HEK293 (cell line): ENCODE measurements around the gene SHROOM3.

Source experiments
- CTCF ChIA-PET: fragments of 350-600 bp; formaldehyde crosslinking; extraction: SDS; loops from one replicate; lab custom pipeline; 2021; ENCODE audit warnings: antibody characterized with exemption; lab: Yijun Ruan, JAX
- POLR2A ChIA-PET: fragments of 300-600 bp; formaldehyde crosslinking; extraction: SDS; loops from one replicate; lab custom pipeline; 2020; ENCODE audit warnings: antibody characterized with exemption, inconsistent platforms; lab: Yijun Ruan, JAX
- H3K27ac ChIP-seq: fragments of 200-500 bp; sonication (Bioruptor generic); 2 replicates; pipeline ENCODE4 v1.5.1; 2014; ENCODE audit warnings: low read depth, low read length, control low read depth, inconsistent platforms; ENCODE audit errors: extremely low read depth
- H3K36me3 ChIP-seq, 2 experiments: fragments of 200-500 bp in 1 of 2; sonication (Bioruptor generic) in 1 of 2; 1 replicate in 1 of 2; 2 replicates in 1 of 2; pipeline ENCODE4 v1.5.1; 2014 to 2017; ENCODE audit warnings: inconsistent platforms in 2 of 2, low read length in 2 of 2; ENCODE audit not compliant: control insufficient read depth in 2 of 2, insufficient read depth in 1 of 2
- H3K4me1 ChIP-seq: fragments of 200-500 bp; sonication (Bioruptor generic); 2 replicates; pipeline ENCODE4 v1.5.1; 2014; ENCODE audit warnings: mild to moderate bottlenecking, low read length, inconsistent platforms; ENCODE audit not compliant: control insufficient read depth, insufficient read depth
- H3K4me3 ChIP-seq: 2 replicates; pipeline ENCODE4 v1.5.1; 2011; ENCODE audit warnings: low read depth, mild to moderate bottlenecking, control low read depth, low read length, moderate library complexity
- H3K9me3 ChIP-seq: fragments of 200-500 bp; sonication (Bioruptor generic); 2 replicates; pipeline ENCODE4 v1.5.1; 2014; ENCODE audit warnings: low read depth, low read length, inconsistent platforms; ENCODE audit not compliant: control insufficient read depth, insufficient read depth
- ELK4 ChIP-seq: IDR thresholded peaks from 2 replicates; pipeline ENCODE4 v1.6.1; 2011; ENCODE audit warnings: mild to moderate bottlenecking, low read depth, low read length, borderline replicate concordance
- IKZF3 ChIP-seq: fragments of 450-650 bp; IDR thresholded peaks from 2 replicates; pipeline ENCODE4 v1.5.0; 2018; ENCODE audit warnings: missing biosample characterization, mild to moderate bottlenecking, missing genetic modification characterization, moderate library complexity
- MEIS1 ChIP-seq: sonication (generic); formaldehyde crosslinking; IDR thresholded peaks from 2 replicates; pipeline ENCODE4 v1.8.1; 2022; ENCODE audit warnings: missing genetic modification reagents, mild to moderate bottlenecking, borderline replicate concordance
- MYNN ChIP-seq: fragments of 450-650 bp; formaldehyde crosslinking; IDR thresholded peaks from 2 replicates; pipeline ENCODE4 v1.5.1; 2016; ENCODE audit warnings: missing biosample characterization, missing genetic modification characterization, borderline replicate concordance
- OSR2 ChIP-seq: fragments of 450-650 bp; formaldehyde crosslinking; IDR thresholded peaks from 2 replicates; pipeline ENCODE4 v1.5.1; 2016; ENCODE audit warnings: missing biosample characterization, missing genetic modification characterization
- PBX3 ChIP-seq: sonication (generic); formaldehyde crosslinking; IDR thresholded peaks from 2 replicates; pipeline ENCODE4 v1.8.1; 2022; ENCODE audit warnings: mild to moderate bottlenecking, moderate library complexity, missing genetic modification reagents
- SP2 ChIP-seq: fragments of 450-650 bp; formaldehyde crosslinking; IDR thresholded peaks from 2 replicates; pipeline ENCODE4 v1.5.1; 2016; ENCODE audit warnings: missing biosample characterization, missing genetic modification characterization
- ZBTB10 ChIP-seq: fragments of 450-650 bp; formaldehyde crosslinking; IDR thresholded peaks from 2 replicates; pipeline ENCODE4 v1.5.1; 2016; ENCODE audit warnings: missing biosample characterization, missing genetic modification characterization
- ZNF169 ChIP-seq: fragments of 450-650 bp; formaldehyde crosslinking; IDR thresholded peaks from 2 replicates; pipeline ENCODE4 v1.5.1; 2016; ENCODE audit warnings: missing biosample characterization, missing genetic modification characterization
- ZNF248 ChIP-seq: fragments of 450-650 bp; formaldehyde crosslinking; IDR thresholded peaks from 2 replicates; pipeline ENCODE4 v1.5.1; 2017; ENCODE audit warnings: missing biosample characterization, missing genetic modification characterization
- ZNF530 ChIP-seq: fragments of 450-650 bp; formaldehyde crosslinking; IDR thresholded peaks from 2 replicates; pipeline ENCODE4 v1.5.1; 2016; ENCODE audit warnings: low read depth, missing biosample characterization, missing genetic modification characterization
- ZNF76 ChIP-seq: fragments of 450-650 bp; formaldehyde crosslinking; IDR thresholded peaks from 2 replicates; pipeline ENCODE4; 2016; ENCODE audit warnings: low read depth, missing biosample characterization, missing genetic modification characterization, borderline replicate concordance
- ZNF843 ChIP-seq: fragments of 450-650 bp; formaldehyde crosslinking; IDR thresholded peaks from 2 replicates; pipeline ENCODE4 v1.5.1; 2016; ENCODE audit warnings: missing biosample characterization, missing genetic modification characterization
- ZSCAN5A ChIP-seq: fragments of 450-650 bp; formaldehyde crosslinking; IDR thresholded peaks from 2 replicates; pipeline ENCODE4 v1.5.1; 2016; ENCODE audit warnings: missing biosample characterization, missing genetic modification characterization
- TF ChIP-seq, protein P1 (sequence below): fragments of 450-650 bp; formaldehyde crosslinking; IDR thresholded peaks from 2 replicates; pipeline ENCODE4 v1.5.1; 2016; ENCODE audit warnings: missing biosample characterization, missing genetic modification characterization
- TF ChIP-seq, protein P2 (sequence below): fragments of 450-650 bp; formaldehyde crosslinking; IDR thresholded peaks from 2 replicates; pipeline ENCODE4 v1.5.1; 2016; ENCODE audit warnings: missing biosample characterization, missing genetic modification characterization, borderline replicate concordance
- TF ChIP-seq, protein P3 (sequence below): fragments of 450-650 bp; formaldehyde crosslinking; IDR thresholded peaks from 2 replicates; pipeline ENCODE4 v1.5.1; 2017; ENCODE audit warnings: missing biosample characterization, missing genetic modification characterization

The SHROOM3 gene

GRCh38 chr4:76447393-76447851, 12.4 kb downstream of the SHROOM3 start:
- H3K27ac ChIP-seq: no peak overlapping the region
- ChIA-PET CTCF (interaction anchor here (0.6 to 1.0 kb wide), 4 partner anchors 58 to 360 kb away, joined by 3 to 5 read pairs (median 4); no protein-coding TSS in a partner anchor), POLR2A (interaction anchor here (1.5 kb wide), 1 partner anchor 503 kb away, joined by 3 read pairs; no protein-coding TSS in a partner anchor)
- no peak overlapping the region for H3K4me3 ChIP-seq
- TF ChIP-seq PBX3 (CRISPR knock-in tag) (no peak), ELK4 (no peak), ZSCAN5A (no peak), OSR2 (no peak), MEIS1 (CRISPR knock-in tag) (no peak), IKZF3 (tag by site-specific recombination) (no peak), MYNN (no peak), ZBTB10 (tag by site-specific recombination) (no peak), ZNF169 (tag by site-specific recombination) (no peak), ZNF530 (tag by site-specific recombination) (no peak), SP2 (tag by site-specific recombination) (no peak), ZNF248 (tag by site-specific recombination) (no peak), ZNF76 (tag by site-specific recombination) (no peak), ZNF843 (tag by site-specific recombination) (no peak)
- TF ChIP-seq, protein P1, sequence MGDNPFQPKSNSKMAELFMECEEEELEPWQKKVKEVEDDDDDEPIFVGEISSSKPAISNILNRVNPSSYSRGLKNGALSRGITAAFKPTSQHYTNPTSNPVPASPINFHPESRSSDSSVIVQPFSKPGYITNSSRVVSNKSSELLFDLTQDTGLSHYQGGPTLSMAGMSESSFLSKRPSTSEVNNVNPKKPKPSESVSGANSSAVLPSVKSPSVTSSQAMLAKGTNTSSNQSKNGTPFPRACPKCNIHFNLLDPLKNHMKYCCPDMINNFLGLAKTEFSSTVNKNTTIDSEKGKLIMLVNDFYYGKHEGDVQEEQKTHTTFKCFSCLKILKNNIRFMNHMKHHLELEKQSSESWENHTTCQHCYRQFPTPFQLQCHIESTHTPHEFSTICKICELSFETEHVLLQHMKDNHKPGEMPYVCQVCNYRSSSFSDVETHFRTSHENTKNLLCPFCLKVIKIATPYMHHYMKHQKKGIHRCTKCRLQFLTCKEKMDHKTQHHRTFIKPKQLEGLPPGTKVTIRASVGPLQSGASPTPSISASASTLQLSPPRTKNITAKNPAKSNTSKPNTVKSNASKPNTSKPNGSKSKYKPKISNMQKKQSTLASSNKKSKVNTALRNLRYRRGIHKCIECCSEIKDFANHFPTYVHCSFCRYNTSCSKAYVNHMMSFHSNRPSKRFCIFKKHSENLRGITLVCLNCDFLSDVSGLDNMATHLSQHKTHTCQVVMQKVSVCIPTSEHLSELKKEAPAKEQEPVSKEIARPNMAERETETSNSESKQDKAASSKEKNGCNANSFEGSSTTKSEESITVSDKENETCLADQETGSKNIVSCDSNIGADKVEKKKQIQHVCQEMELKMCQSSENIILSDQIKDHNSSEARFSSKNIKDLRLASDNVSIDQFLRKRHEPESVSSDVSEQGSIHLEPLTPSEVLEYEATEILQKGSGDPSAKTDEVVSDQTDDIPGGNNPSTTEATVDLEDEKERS (tag by site-specific recombination): no peak
- TF ChIP-seq, protein P2, sequence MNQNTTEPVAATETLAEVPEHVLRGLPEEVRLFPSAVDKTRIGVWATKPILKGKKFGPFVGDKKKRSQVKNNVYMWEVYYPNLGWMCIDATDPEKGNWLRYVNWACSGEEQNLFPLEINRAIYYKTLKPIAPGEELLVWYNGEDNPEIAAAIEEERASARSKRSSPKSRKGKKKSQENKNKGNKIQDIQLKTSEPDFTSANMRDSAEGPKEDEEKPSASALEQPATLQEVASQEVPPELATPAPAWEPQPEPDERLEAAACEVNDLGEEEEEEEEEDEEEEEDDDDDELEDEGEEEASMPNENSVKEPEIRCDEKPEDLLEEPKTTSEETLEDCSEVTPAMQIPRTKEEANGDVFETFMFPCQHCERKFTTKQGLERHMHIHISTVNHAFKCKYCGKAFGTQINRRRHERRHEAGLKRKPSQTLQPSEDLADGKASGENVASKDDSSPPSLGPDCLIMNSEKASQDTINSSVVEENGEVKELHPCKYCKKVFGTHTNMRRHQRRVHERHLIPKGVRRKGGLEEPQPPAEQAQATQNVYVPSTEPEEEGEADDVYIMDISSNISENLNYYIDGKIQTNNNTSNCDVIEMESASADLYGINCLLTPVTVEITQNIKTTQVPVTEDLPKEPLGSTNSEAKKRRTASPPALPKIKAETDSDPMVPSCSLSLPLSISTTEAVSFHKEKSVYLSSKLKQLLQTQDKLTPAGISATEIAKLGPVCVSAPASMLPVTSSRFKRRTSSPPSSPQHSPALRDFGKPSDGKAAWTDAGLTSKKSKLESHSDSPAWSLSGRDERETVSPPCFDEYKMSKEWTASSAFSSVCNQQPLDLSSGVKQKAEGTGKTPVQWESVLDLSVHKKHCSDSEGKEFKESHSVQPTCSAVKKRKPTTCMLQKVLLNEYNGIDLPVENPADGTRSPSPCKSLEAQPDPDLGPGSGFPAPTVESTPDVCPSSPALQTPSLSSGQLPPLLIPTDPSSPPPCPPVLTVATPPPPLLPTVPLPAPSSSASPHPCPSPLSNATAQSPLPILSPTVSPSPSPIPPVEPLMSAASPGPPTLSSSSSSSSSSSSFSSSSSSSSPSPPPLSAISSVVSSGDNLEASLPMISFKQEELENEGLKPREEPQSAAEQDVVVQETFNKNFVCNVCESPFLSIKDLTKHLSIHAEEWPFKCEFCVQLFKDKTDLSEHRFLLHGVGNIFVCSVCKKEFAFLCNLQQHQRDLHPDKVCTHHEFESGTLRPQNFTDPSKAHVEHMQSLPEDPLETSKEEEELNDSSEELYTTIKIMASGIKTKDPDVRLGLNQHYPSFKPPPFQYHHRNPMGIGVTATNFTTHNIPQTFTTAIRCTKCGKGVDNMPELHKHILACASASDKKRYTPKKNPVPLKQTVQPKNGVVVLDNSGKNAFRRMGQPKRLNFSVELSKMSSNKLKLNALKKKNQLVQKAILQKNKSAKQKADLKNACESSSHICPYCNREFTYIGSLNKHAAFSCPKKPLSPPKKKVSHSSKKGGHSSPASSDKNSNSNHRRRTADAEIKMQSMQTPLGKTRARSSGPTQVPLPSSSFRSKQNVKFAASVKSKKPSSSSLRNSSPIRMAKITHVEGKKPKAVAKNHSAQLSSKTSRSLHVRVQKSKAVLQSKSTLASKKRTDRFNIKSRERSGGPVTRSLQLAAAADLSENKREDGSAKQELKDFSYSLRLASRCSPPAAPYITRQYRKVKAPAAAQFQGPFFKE (tag by site-specific recombination): no peak
- TF ChIP-seq, protein P3, sequence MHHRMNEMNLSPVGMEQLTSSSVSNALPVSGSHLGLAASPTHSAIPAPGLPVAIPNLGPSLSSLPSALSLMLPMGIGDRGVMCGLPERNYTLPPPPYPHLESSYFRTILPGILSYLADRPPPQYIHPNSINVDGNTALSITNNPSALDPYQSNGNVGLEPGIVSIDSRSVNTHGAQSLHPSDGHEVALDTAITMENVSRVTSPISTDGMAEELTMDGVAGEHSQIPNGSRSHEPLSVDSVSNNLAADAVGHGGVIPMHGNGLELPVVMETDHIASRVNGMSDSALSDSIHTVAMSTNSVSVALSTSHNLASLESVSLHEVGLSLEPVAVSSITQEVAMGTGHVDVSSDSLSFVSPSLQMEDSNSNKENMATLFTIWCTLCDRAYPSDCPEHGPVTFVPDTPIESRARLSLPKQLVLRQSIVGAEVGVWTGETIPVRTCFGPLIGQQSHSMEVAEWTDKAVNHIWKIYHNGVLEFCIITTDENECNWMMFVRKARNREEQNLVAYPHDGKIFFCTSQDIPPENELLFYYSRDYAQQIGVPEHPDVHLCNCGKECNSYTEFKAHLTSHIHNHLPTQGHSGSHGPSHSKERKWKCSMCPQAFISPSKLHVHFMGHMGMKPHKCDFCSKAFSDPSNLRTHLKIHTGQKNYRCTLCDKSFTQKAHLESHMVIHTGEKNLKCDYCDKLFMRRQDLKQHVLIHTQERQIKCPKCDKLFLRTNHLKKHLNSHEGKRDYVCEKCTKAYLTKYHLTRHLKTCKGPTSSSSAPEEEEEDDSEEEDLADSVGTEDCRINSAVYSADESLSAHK (tag by site-specific recombination): no peak
- no peaks in the 10 kb centered on the region for H3K36me3 ChIP-seq
- no peaks in the 10 kb centered on the region for H3K9me3 ChIP-seq
- no peaks in the 10 kb centered on the region for H3K4me1 ChIP-seq
